BLaER1 treated with 17β-estradiol and CSF1 and Interleukin-3, amounts not matched to agents 10 nM and 100 nM (cell line): ENCODE measurements around the gene LRRC46.

ENCODE experiments used
- H3K27ac ChIP-seq, 11 experiments: shearing (Covaris generic); formaldehyde crosslinking; 2 replicates each; pipeline ENCODE4 v1.8.1; 2022
- H3K27me3 ChIP-seq, 11 experiments: shearing (Covaris generic); formaldehyde crosslinking; 2 replicates each; pipeline ENCODE4 v1.8.1; 2022
- H3K36me3 ChIP-seq, 11 experiments: shearing (Covaris generic); formaldehyde crosslinking; 2 replicates each; pipeline ENCODE4 v1.8.1; 2022
- H3K4me1 ChIP-seq, 10 experiments: shearing (Covaris generic); formaldehyde crosslinking; 2 replicates each; pipeline ENCODE4 v1.8.1; 2022
- H3K4me2 ChIP-seq, 11 experiments: shearing (Covaris generic); formaldehyde crosslinking; 2 replicates each; pipeline ENCODE4 v1.8.1; 2022
- H3K4me3 ChIP-seq, 10 experiments: shearing (Covaris generic); formaldehyde crosslinking; 2 replicates each; pipeline ENCODE4 v1.8.1; 2022
- H3K9ac ChIP-seq, 11 experiments: shearing (Covaris generic); formaldehyde crosslinking; 2 replicates each; pipeline ENCODE4 v1.8.1; 2022
- H3K9me3 ChIP-seq, 11 experiments: shearing (Covaris generic); formaldehyde crosslinking; replicated peaks in 1 of 11; 2 replicates each; pipeline ENCODE4 v1.8.1; 2022
- H4K20me1 ChIP-seq, 11 experiments: shearing (Covaris generic); formaldehyde crosslinking; 2 replicates each; pipeline ENCODE4 v1.8.1; 2022
- Cebpa-rat ChIP-seq, 11 experiments: shearing (Covaris generic); IDR thresholded peaks; 2 replicates each; pipeline ENCODE4 v1.8.1; 2022

The LRRC46 gene

GRCh38 chr17:47831003-47831933 is at the start of gene LRRC46, which contains the start of gene MRPL10:
Gene LRRC46 (plus strand): TSS chr17:47831670. CDS start chr17:47831990, 320 bp downstream.
Gene MRPL10 (minus strand): TSS chr17:47831541. CDS start chr17:47831511, 30 bp downstream.
- H3K4me1 ChIP-seq, result peaks cover 53 to 62% (median 58%) of the 10 kb centered on the region in 10 experiments
- peak within 1 kb of the TSS; percentile 77 to 91 (median 86) for H3K9ac ChIP-seq
- H3K4me2 ChIP-seq, result peak within 1 kb of the TSS; percentile 81 to 99 (median 94)
- no peak for TF ChIP-seq Cebpa-rat (IDR thresholded peaks at IDR 0.05)
- no peaks in the 10 kb centered on the region for H3K9me3 ChIP-seq
- H3K27ac ChIP-seq, result peak within 1 kb of the TSS; percentile 57 to 89 (median 84); a peak in 21 of 22 replicates
- H3K4me3 ChIP-seq, result peak within 1 kb of the TSS; percentile 69 to 91 (median 85)
- H3K36me3 ChIP-seq, result peaks cover 28 to 44% (median 36%) of the 10 kb centered on the region in 11 experiments
- no peaks in the 10 kb centered on the region for H3K27me3 ChIP-seq
- peaks cover 0 to 8% (median 0%) of the 10 kb centered on the region in 11 experiments; a peak in 6 of 22 replicates for H4K20me1 ChIP-seq

- no peak for TF ChIP-seq Cebpa-rat (IDR thresholded peaks at IDR 0.05)
Measured at GRCh38 chr17:47785538-47786123, 45.8 kb upstream of the LRRC46 start.

GRCh38 chr17:47789611-47790561 is 41.6 kb upstream of the LRRC46 start:
- peaks cover 0 to 9% (median 0%) of the 10 kb centered on the region in 11 experiments; a peak in 3 of 22 replicates for H4K20me1 ChIP-seq
- peak overlapping the region; percentile 28 to 63 (median 44); a peak in 16 of 20 replicates for H3K4me3 ChIP-seq
- peak overlapping the region; percentile 53 to 92 (median 69) for H3K4me2 ChIP-seq
- no peak for TF ChIP-seq Cebpa-rat (IDR thresholded peaks at IDR 0.05)
- peaks cover 8 to 20% (median 11%) of the 10 kb centered on the region in 10 experiments; a peak in 15 of 20 replicates for H3K4me1 ChIP-seq
- no peak overlapping the region; a peak in 2 of 22 replicates for H3K9ac ChIP-seq
- H3K36me3 ChIP-seq, result no peaks in the 10 kb centered on the region
- H3K27me3 ChIP-seq, result peaks cover 39 to 61% (median 50%) of the 10 kb centered on the region in 11 experiments
- no peak overlapping the region for H3K27ac ChIP-seq
- no peaks in the 10 kb centered on the region for H3K9me3 ChIP-seq

More at GRCh38 chr17:47785538-47786123, 45.8 kb upstream of the LRRC46 start:
- Histone ChIP-seq H3K9me3 (no peaks in the 10 kb centered on the region), H3K36me3 (no peaks in the 10 kb centered on the region), H3K27ac (no peak overlapping the region), H3K9ac (no peak overlapping the region), H3K4me1 (peaks cover 4 to 10% (median 8%) of the 10 kb centered on the region in 10 experiments; a peak in 10 of 20 replicates), H3K27me3 (peaks cover 27 to 58% (median 47%) of the 10 kb centered on the region in 11 experiments), H4K20me1 (peaks cover 0 to 9% (median 0%) of the 10 kb centered on the region in 11 experiments; a peak in 3 of 22 replicates), H3K4me3 (no peak overlapping the region), H3K4me2 (no peak overlapping the region)

GRCh38 chr17:47791025-47791424 is 40.4 kb upstream of the LRRC46 start:
- H3K4me2 ChIP-seq, result no peak overlapping the region
- peaks cover 39 to 61% (median 50%) of the 10 kb centered on the region in 11 experiments for H3K27me3 ChIP-seq

GRCh38 chr17:47792457-47792856 is 39.0 kb upstream of the LRRC46 start:
- H3K4me2 ChIP-seq, result no peak overlapping the region
- H3K27me3 ChIP-seq, result peaks cover 39 to 48% (median 45%) of the 10 kb centered on the region in 11 experiments
- TF ChIP-seq Cebpa-rat (IDR thresholded peaks at IDR 0.05), result no peak
- H3K27ac ChIP-seq, result no peak overlapping the region
- no peaks in the 10 kb centered on the region for H3K36me3 ChIP-seq
- H3K4me1 ChIP-seq, result peaks cover 8 to 20% (median 11%) of the 10 kb centered on the region in 10 experiments; a peak in 15 of 20 replicates
- H4K20me1 ChIP-seq, result peaks cover 0 to 9% (median 0%) of the 10 kb centered on the region in 11 experiments; a peak in 3 of 22 replicates
- no peak overlapping the region for H3K4me3 ChIP-seq
- no peaks in the 10 kb centered on the region for H3K9me3 ChIP-seq
- no peak overlapping the region for H3K9ac ChIP-seq

More at GRCh38 chr17:47791025-47791424, 40.4 kb upstream of the LRRC46 start:
- Histone ChIP-seq H3K9me3 (no peaks in the 10 kb centered on the region), H3K4me3 (no peak overlapping the region), H3K9ac (no peak overlapping the region), H3K27ac (no peak overlapping the region), H3K4me1 (peaks cover 8 to 20% (median 11%) of the 10 kb centered on the region in 10 experiments; a peak in 15 of 20 replicates), H4K20me1 (peaks cover 0 to 9% (median 0%) of the 10 kb centered on the region in 11 experiments; a peak in 3 of 22 replicates), H3K36me3 (no peaks in the 10 kb centered on the region)
- TF ChIP-seq Cebpa-rat (IDR thresholded peaks at IDR 0.05), result no peak

GRCh38 chr17:47792979-47793378 is 38.5 kb upstream of the LRRC46 start:
- no peak overlapping the region for H3K4me3 ChIP-seq
- no peaks in the 10 kb centered on the region for H3K9me3 ChIP-seq
- peaks cover 8 to 20% (median 11%) of the 10 kb centered on the region in 10 experiments; a peak in 15 of 20 replicates for H3K4me1 ChIP-seq
- no peaks in the 10 kb centered on the region for H3K36me3 ChIP-seq
- H3K27ac ChIP-seq, result no peak overlapping the region
- no peak for TF ChIP-seq Cebpa-rat (IDR thresholded peaks at IDR 0.05)
- no peak overlapping the region for H3K4me2 ChIP-seq
- H3K27me3 ChIP-seq, result peaks cover 37 to 43% (median 40%) of the 10 kb centered on the region in 11 experiments
- H4K20me1 ChIP-seq, result peaks cover 0 to 9% (median 0%) of the 10 kb centered on the region in 11 experiments; a peak in 3 of 22 replicates
- no peak overlapping the region for H3K9ac ChIP-seq

GRCh38 chr17:47797797-47798196 is 33.7 kb upstream of the LRRC46 start:
- Histone ChIP-seq H4K20me1 (peaks cover 0 to 13% (median 0%) of the 10 kb centered on the region in 11 experiments; a peak in 3 of 22 replicates), H3K36me3 (no peaks in the 10 kb centered on the region), H3K9ac (no peak overlapping the region), H3K27ac (no peak overlapping the region), H3K4me1 (peaks cover 0 to 23% (median 9%) of the 10 kb centered on the region in 10 experiments; a peak in 11 of 20 replicates), H3K4me2 (no peak overlapping the region), H3K4me3 (no peak overlapping the region), H3K27me3 (no peaks in the 10 kb centered on the region), H3K9me3 (no peaks in the 10 kb centered on the region)
- TF ChIP-seq Cebpa-rat (IDR thresholded peaks at IDR 0.05), result no peak

- no peak overlapping the region for H3K4me3 ChIP-seq
- no peak overlapping the region for H3K27ac ChIP-seq
- peaks cover 6 to 43% (median 23%) of the 10 kb centered on the region in 10 experiments for H3K4me1 ChIP-seq
- H4K20me1 ChIP-seq, result peaks cover 0 to 19% (median 0%) of the 10 kb centered on the region in 11 experiments; a peak in 3 of 22 replicates
- no peaks in the 10 kb centered on the region for H3K27me3 ChIP-seq
- no peaks in the 10 kb centered on the region for H3K9me3 ChIP-seq
- H3K9ac ChIP-seq, result no peak overlapping the region
- no peaks in the 10 kb centered on the region for H3K36me3 ChIP-seq
- H3K4me2 ChIP-seq, result no peak overlapping the region
- TF ChIP-seq Cebpa-rat (IDR thresholded peaks at IDR 0.05), result no peak
Measured at GRCh38 chr17:47800686-47801085, 30.8 kb upstream of the LRRC46 start.
